H1 (cell line): ENCODE data around the gene NEDD4L. TPM values are rescaled to one million over a fixed set of nuclear protein-coding genes. Genes with fewer than 3 reads are reported as not detected.

Experiments used
- ASH2L ChIP-seq: fragments of 200-600, 300-600 bp; sonication (generic); IDR thresholded peaks from one replicate; pipeline ENCODE4 v1.7.1; 2017; ENCODE audit warnings: low read length
- EGR1 ChIP-seq: IDR thresholded peaks from 2 replicates; pipeline ENCODE4 v1.6.1; 2011; ENCODE audit warnings: low read depth, low read length, borderline replicate concordance
- KDM1A ChIP-seq: fragments of 200-600, 300-600 bp; sonication (generic); IDR thresholded peaks from 2 replicates; pipeline ENCODE4 v1.7.1; 2016; ENCODE audit warnings: mild to moderate bottlenecking, low read length, borderline replicate concordance
- polyA plus RNA-seq, 7 experiments: library from polyadenylated mRNA; depleted of rRNA in 3 of 7; stranded (reverse) in 5 of 7; unstranded in 2 of 7; fragments of >200 nt in 5 of 7; fragments of 200-250 nt in 2 of 7; gene quantifications; 1 replicate in 5 of 7; 2 replicates in 1 of 7; 4 replicates in 1 of 7; pipeline versions ENCODE4 v1.2.1 to v1.2.3, GENCODE V29; 2011 to 2013; ENCODE audit warnings: missing spikeins in 2 of 7, mixed read lengths in 2 of 7
- total RNA-seq: library from RNA; stranded (reverse); fragmentation: NEBNext Ultra II Directional; extraction: Animal tissue kit (Norgen Biotek cat#: 25700); gene quantifications from 2 replicates; pipeline ENCODE4 v1.2.1, GENCODE V29; 2021
- TF ChIP-seq, protein P1 (sequence below), 3 experiments: IDR thresholded peaks; 1 replicate in 2 of 3; 2 replicates in 1 of 3; pipeline versions ENCODE4 v1.5.1 to v1.6.1; 2011; ENCODE audit warnings: low read length in 3 of 3, mild to moderate bottlenecking in 3 of 3, inconsistent platforms in 2 of 3, low read depth in 1 of 3, moderate library complexity in 1 of 3; ENCODE audit not compliant: insufficient read depth in 1 of 3; ENCODE audit errors: control extremely low read depth in 1 of 3

NEDD4L gene
- total and polyA plus RNA-seq, 2 of the 8 experiments (the other 6 are each of a cell fraction or from before 2014, with no cell fraction given): 37.3 to 69.8 TPM

DNA sequence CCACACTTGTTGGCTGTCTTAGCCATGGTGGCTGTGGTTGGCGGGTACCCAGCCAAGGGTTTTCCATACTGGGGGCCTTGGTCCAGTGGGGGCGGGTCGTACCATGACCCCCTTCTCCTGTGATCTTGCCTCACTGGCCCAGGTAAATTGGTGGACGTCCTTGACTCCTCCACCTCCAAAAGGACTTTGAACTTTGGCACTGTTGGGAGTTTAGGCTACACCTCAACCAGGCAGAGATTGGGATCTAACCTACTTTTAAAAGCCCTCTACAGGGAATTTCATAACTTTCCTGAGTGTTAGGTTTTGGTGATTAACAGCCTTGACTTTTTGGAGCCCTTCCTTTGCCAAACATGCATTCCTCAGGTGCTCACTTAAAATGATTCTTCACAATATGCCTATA lies 106.7 kb downstream of the NEDD4L start (continued):
- no peak for TF ChIP-seq EGR1
- no peak for TF ChIP-seq ASH2L
- TF ChIP-seq, protein P1, sequence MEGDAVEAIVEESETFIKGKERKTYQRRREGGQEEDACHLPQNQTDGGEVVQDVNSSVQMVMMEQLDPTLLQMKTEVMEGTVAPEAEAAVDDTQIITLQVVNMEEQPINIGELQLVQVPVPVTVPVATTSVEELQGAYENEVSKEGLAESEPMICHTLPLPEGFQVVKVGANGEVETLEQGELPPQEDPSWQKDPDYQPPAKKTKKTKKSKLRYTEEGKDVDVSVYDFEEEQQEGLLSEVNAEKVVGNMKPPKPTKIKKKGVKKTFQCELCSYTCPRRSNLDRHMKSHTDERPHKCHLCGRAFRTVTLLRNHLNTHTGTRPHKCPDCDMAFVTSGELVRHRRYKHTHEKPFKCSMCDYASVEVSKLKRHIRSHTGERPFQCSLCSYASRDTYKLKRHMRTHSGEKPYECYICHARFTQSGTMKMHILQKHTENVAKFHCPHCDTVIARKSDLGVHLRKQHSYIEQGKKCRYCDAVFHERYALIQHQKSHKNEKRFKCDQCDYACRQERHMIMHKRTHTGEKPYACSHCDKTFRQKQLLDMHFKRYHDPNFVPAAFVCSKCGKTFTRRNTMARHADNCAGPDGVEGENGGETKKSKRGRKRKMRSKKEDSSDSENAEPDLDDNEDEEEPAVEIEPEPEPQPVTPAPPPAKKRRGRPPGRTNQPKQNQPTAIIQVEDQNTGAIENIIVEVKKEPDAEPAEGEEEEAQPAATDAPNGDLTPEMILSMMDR (IDR thresholded peaks at IDR 0.05; ENCODE audit: control extremely low read depth in 1 of 3, insufficient read depth in 1 of 3, low read depth in 1 of 3, low read length in 3 of 3): no peak
- no peak for TF ChIP-seq KDM1A
